ENCODE results near the gene H2BW2. TPM values are rescaled to one million over a fixed set of nuclear protein-coding genes. Genes with fewer than 3 reads are reported as not detected.

Gene H2BW2
- total RNA-seq (not detected in 2 replicates), polyA plus RNA-seq (not detected in 2 replicates), polyA minus RNA-seq (ENCODE audit: low replicate concordance) (not detected in 2 replicates)
- polyA plus RNA-seq (2012), result not detected in 2 replicates

- H3K79me2 ChIP-seq (ENCODE audit: control insufficient read depth, insufficient read depth, low read length), result no peaks in the 10 kb centered on the region
- H3K4me3 ChIP-seq (replicated peaks in 1 of 4; ENCODE audit: control extremely low read depth in 1 of 4, insufficient read depth in 1 of 4, low read depth in 3 of 4, low read length in 4 of 4), result no peak within 1 kb of the TSS
- no peaks in the 10 kb centered on the region for H3K9me3 ChIP-seq (ENCODE audit: control insufficient read depth, insufficient read depth, low read depth, low read length)
- H2AFZ ChIP-seq (ENCODE audit: low read length), result no peak within 1 kb of the TSS
- H4K20me1 ChIP-seq (ENCODE audit: control insufficient read depth, extremely low read depth, insufficient read depth, low read length), result no peaks in the 10 kb centered on the region
- H3K27ac ChIP-seq (ENCODE audit: insufficient read depth, low read length), result no peak within 1 kb of the TSS
- H3K4me2 ChIP-seq (ENCODE audit: extremely low read depth, insufficient read depth, low read length), result no peak within 1 kb of the TSS
- no peak within 1 kb of the TSS for H3K9ac ChIP-seq (ENCODE audit: insufficient read depth, low read length)
- TF ChIP-seq CTCF (conservative IDR thresholded peaks at IDR 0.05 in 1 of 2, IDR thresholded peaks at IDR 0.05 in 1 of 2; ENCODE audit: low read depth in 1 of 2, low read length in 2 of 2) (no peak), EZH2 (IDR thresholded peaks at IDR 0.05; ENCODE audit: low read length, missing control alignments) (no peak)
- no peaks in the 10 kb centered on the region for H3K36me3 ChIP-seq (ENCODE audit: control insufficient read depth, insufficient read depth, low read length)
- no peaks in the 10 kb centered on the region for H3K27me3 ChIP-seq (ENCODE audit: control insufficient read depth, insufficient read depth, low read length)
- H3K4me1 ChIP-seq (ENCODE audit: control insufficient read depth, extremely low read depth, insufficient read depth, low read length), result no peaks in the 10 kb centered on the region
- no peak for DNase-seq (ENCODE audit: low read depth in 2 of 2)
Observed at GRCh38 chrX:104039689-104040505, at the start of gene H2BW2. Gene H2BW2, plus strand, starts transcription at chrX:104039956. Its CDS starts 39 bp downstream, at chrX:104039995.

- no peaks in the 10 kb centered on the region for H3K4me1 ChIP-seq (ENCODE audit: control insufficient read depth, extremely low read depth, insufficient read depth, low read length)
- H3K79me2 ChIP-seq (ENCODE audit: control insufficient read depth, insufficient read depth, low read length), result no peaks in the 10 kb centered on the region
- no peak for TF ChIP-seq CTCF (conservative IDR thresholded peaks at IDR 0.05 in 1 of 2, IDR thresholded peaks at IDR 0.05 in 1 of 2; ENCODE audit: low read depth in 1 of 2, low read length in 2 of 2)
- no peak for TF ChIP-seq EZH2 (IDR thresholded peaks at IDR 0.05; ENCODE audit: low read length, missing control alignments)
- no peak overlapping the region for H3K4me2 ChIP-seq (ENCODE audit: extremely low read depth, insufficient read depth, low read length)
- H3K9ac ChIP-seq (ENCODE audit: insufficient read depth, low read length), result no peak overlapping the region
- no peaks in the 10 kb centered on the region for H4K20me1 ChIP-seq (ENCODE audit: control insufficient read depth, extremely low read depth, insufficient read depth, low read length)
- DNase-seq (ENCODE audit: low read depth in 2 of 2), result no peak
- H3K9me3 ChIP-seq (ENCODE audit: control insufficient read depth, insufficient read depth, low read depth, low read length), result no peaks in the 10 kb centered on the region
- no peak overlapping the region for H3K27ac ChIP-seq (ENCODE audit: insufficient read depth, low read length)
- no peak overlapping the region for H2AFZ ChIP-seq (ENCODE audit: low read length)
- no peaks in the 10 kb centered on the region for H3K27me3 ChIP-seq (ENCODE audit: control insufficient read depth, insufficient read depth, low read length)
- no peak overlapping the region for H3K4me3 ChIP-seq (replicated peaks in 1 of 4; ENCODE audit: control extremely low read depth in 1 of 4, insufficient read depth in 1 of 4, low read depth in 3 of 4, low read length in 4 of 4)
- no peaks in the 10 kb centered on the region for H3K36me3 ChIP-seq (ENCODE audit: control insufficient read depth, insufficient read depth, low read length)
Observed at GRCh38 chrX:103999234-103999633, 40.5 kb upstream of the H2BW2 start.

GRCh38 chrX:104008831-104009230 is 30.9 kb upstream of the H2BW2 start:
- Histone ChIP-seq H3K27me3 (ENCODE audit: control insufficient read depth, insufficient read depth, low read length) (no peaks in the 10 kb centered on the region), H3K79me2 (ENCODE audit: control insufficient read depth, insufficient read depth, low read length) (no peaks in the 10 kb centered on the region)
- no peak for TF ChIP-seq CTCF (conservative IDR thresholded peaks at IDR 0.05 in 1 of 2, IDR thresholded peaks at IDR 0.05 in 1 of 2; ENCODE audit: low read depth in 1 of 2, low read length in 2 of 2)
- TF ChIP-seq EZH2 (IDR thresholded peaks at IDR 0.05; ENCODE audit: low read length, missing control alignments), result no peak

More at GRCh38 chrX:104008831-104009230, 30.9 kb upstream of the H2BW2 start:
- Histone ChIP-seq H3K9ac (ENCODE audit: insufficient read depth, low read length) (no peak overlapping the region), H3K27ac (ENCODE audit: insufficient read depth, low read length) (no peak overlapping the region), H3K4me1 (ENCODE audit: control insufficient read depth, extremely low read depth, insufficient read depth, low read length) (no peaks in the 10 kb centered on the region), H3K4me2 (ENCODE audit: extremely low read depth, insufficient read depth, low read length) (no peak overlapping the region), H2AFZ (ENCODE audit: low read length) (no peak overlapping the region), H3K4me3 (replicated peaks in 1 of 4; ENCODE audit: control extremely low read depth in 1 of 4, insufficient read depth in 1 of 4, low read depth in 3 of 4, low read length in 4 of 4) (no peak overlapping the region), H4K20me1 (ENCODE audit: control insufficient read depth, extremely low read depth, insufficient read depth, low read length) (no peaks in the 10 kb centered on the region), H3K36me3 (ENCODE audit: control insufficient read depth, insufficient read depth, low read length) (no peaks in the 10 kb centered on the region), H3K9me3 (ENCODE audit: control insufficient read depth, insufficient read depth, low read depth, low read length) (no peaks in the 10 kb centered on the region)
- DNase-seq (ENCODE audit: low read depth in 2 of 2), result no peak

All from fibroblast of lung (primary cell).